Measurements from ENCODE around the gene PGP.

- TF ChIP-seq RXRA (IDR thresholded peaks at IDR 0.05) = no peak
- no peak for TF ChIP-seq CTCF (IDR thresholded peaks at IDR 0.05; ENCODE audit: low read depth, low read length, missing input control)
- TF ChIP-seq RAD21 (IDR thresholded peaks at IDR 0.05) = no peak
- TF ChIP-seq TAF1 (conservative IDR thresholded peaks at IDR 0.05) = no peak
- no peak for TF ChIP-seq REST (IDR thresholded peaks at IDR 0.05)
- no peak for TF ChIP-seq ATF3 (IDR thresholded peaks at IDR 0.05)
- TF ChIP-seq GABPA (IDR thresholded peaks at IDR 0.05 in 1 of 2, conservative IDR thresholded peaks at IDR 0.05 in 1 of 2) = no peak
- TF ChIP-seq MAX (IDR thresholded peaks at IDR 0.05) = no peak
- no peak for TF ChIP-seq YY1 (IDR thresholded peaks at IDR 0.05)
Measured at GRCh38 chr16:2184962-2185361, 29.7 kb downstream of the PGP start.
